Activated naive CD4-positive, alpha-beta T cell treated with anti-CD3 and anti-CD28 coated beads, Interleukin-2, amount 50 U/mL, for 24 hours (primary cell): Measurements from ENCODE around the gene DGKB.

Experiments
- H3K27ac Mint-ChIP-seq: one replicate; pipeline ENCODE4 v1.8.0; 2021; ENCODE audit warnings: mild to moderate bottlenecking, mixed read lengths
- H3K27me3 Mint-ChIP-seq: one replicate; pipeline ENCODE4 v1.8.0; 2021; ENCODE audit warnings: mixed read lengths
- H3K36me3 Mint-ChIP-seq: one replicate; pipeline ENCODE4 v1.8.0; 2021; ENCODE audit warnings: mixed read lengths
- H3K4me1 Mint-ChIP-seq: one replicate; pipeline ENCODE4 v1.8.0; 2021; ENCODE audit warnings: mixed read lengths
- H3K4me3 Mint-ChIP-seq: one replicate; pipeline ENCODE4 v1.8.0; 2021; ENCODE audit warnings: mild to moderate bottlenecking, mixed read lengths
- H3K9me3 Mint-ChIP-seq: one replicate; pipeline ENCODE4 v1.8.0; 2021; ENCODE audit warnings: mixed read lengths

The DGKB gene

GRCh38 chr7:14762561-14762960 lies 140.0 kb downstream of the DGKB start:
- no peaks in the 10 kb centered on the region for H3K4me1 Mint-ChIP-seq
- H3K4me3 Mint-ChIP-seq, result no peak overlapping the region
- no peaks in the 10 kb centered on the region for H3K27me3 Mint-ChIP-seq
- H3K9me3 Mint-ChIP-seq, result peaks cover 5% of the 10 kb centered on the region
- H3K27ac Mint-ChIP-seq, result no peak overlapping the region
- no peaks in the 10 kb centered on the region for H3K36me3 Mint-ChIP-seq

GRCh38 chr7:14761510-14762296 lies 140.8 kb downstream of the DGKB start:
- no peaks in the 10 kb centered on the region for H3K4me1 Mint-ChIP-seq
- peaks cover 5% of the 10 kb centered on the region for H3K9me3 Mint-ChIP-seq
- H3K27me3 Mint-ChIP-seq, result no peaks in the 10 kb centered on the region
- H3K27ac Mint-ChIP-seq, result no peak overlapping the region
- no peaks in the 10 kb centered on the region for H3K36me3 Mint-ChIP-seq
- no peak overlapping the region for H3K4me3 Mint-ChIP-seq

GRCh38 chr7:14760730-14761478 lies 141.6 kb downstream of the DGKB start:
- Mint-ChIP-seq H3K36me3 (no peaks in the 10 kb centered on the region), H3K4me3 (no peak overlapping the region), H3K27ac (no peak overlapping the region), H3K27me3 (no peaks in the 10 kb centered on the region), H3K9me3 (peaks cover 5% of the 10 kb centered on the region), H3K4me1 (no peaks in the 10 kb centered on the region)

- Mint-ChIP-seq H3K36me3 (no peaks in the 10 kb centered on the region), H3K9me3 (peaks cover 5% of the 10 kb centered on the region), H3K4me3 (no peak overlapping the region), H3K4me1 (no peaks in the 10 kb centered on the region), H3K27me3 (no peaks in the 10 kb centered on the region), H3K27ac (no peak overlapping the region)
These were observed 142.8 kb downstream of the DGKB start for GRCh38 chr7:14759785-14760184.

- Mint-ChIP-seq H3K4me1 (no peaks in the 10 kb centered on the region), H3K4me3 (no peak overlapping the region), H3K36me3 (no peaks in the 10 kb centered on the region), H3K27ac (no peak overlapping the region), H3K9me3 (peaks cover 5% of the 10 kb centered on the region), H3K27me3 (no peaks in the 10 kb centered on the region)
These were observed 147.9 kb downstream of the DGKB start for GRCh38 chr7:14754631-14755030.

GRCh38 chr7:14752301-14752700 lies 150.2 kb downstream of the DGKB start:
- Mint-ChIP-seq H3K9me3 (no peaks in the 10 kb centered on the region), H3K4me1 (no peaks in the 10 kb centered on the region), H3K36me3 (no peaks in the 10 kb centered on the region), H3K27me3 (no peaks in the 10 kb centered on the region), H3K4me3 (no peak overlapping the region), H3K27ac (no peak overlapping the region)

- Mint-ChIP-seq H3K4me3 (no peak overlapping the region), H3K27ac (no peak overlapping the region), H3K27me3 (no peaks in the 10 kb centered on the region), H3K36me3 (no peaks in the 10 kb centered on the region), H3K4me1 (no peaks in the 10 kb centered on the region), H3K9me3 (no peaks in the 10 kb centered on the region)
These were observed 151.1 kb downstream of the DGKB start for GRCh38 chr7:14751461-14751860.

GRCh38 chr7:14748461-14748860 lies 154.1 kb downstream of the DGKB start:
- no peaks in the 10 kb centered on the region for H3K27me3 Mint-ChIP-seq
- H3K4me1 Mint-ChIP-seq, result no peaks in the 10 kb centered on the region
- no peak overlapping the region for H3K4me3 Mint-ChIP-seq
- H3K27ac Mint-ChIP-seq, result no peak overlapping the region
- no peaks in the 10 kb centered on the region for H3K36me3 Mint-ChIP-seq
- no peaks in the 10 kb centered on the region for H3K9me3 Mint-ChIP-seq

GRCh38 chr7:14747701-14748100 lies 154.8 kb downstream of the DGKB start:
- Mint-ChIP-seq H3K4me1 (no peaks in the 10 kb centered on the region), H3K27me3 (no peaks in the 10 kb centered on the region), H3K9me3 (no peaks in the 10 kb centered on the region), H3K4me3 (no peak overlapping the region), H3K36me3 (no peaks in the 10 kb centered on the region), H3K27ac (no peak overlapping the region)

- Mint-ChIP-seq H3K4me1 (no peaks in the 10 kb centered on the region), H3K36me3 (no peaks in the 10 kb centered on the region), H3K27me3 (no peaks in the 10 kb centered on the region)
These were observed 157.5 kb downstream of the DGKB start for GRCh38 chr7:14745076-14745475.

GRCh38 chr7:14740606-14741005 lies 161.9 kb downstream of the DGKB start:
- no peaks in the 10 kb centered on the region for H3K36me3 Mint-ChIP-seq
- H3K27ac Mint-ChIP-seq, result no peak overlapping the region
- no peaks in the 10 kb centered on the region for H3K9me3 Mint-ChIP-seq
- H3K4me1 Mint-ChIP-seq, result no peaks in the 10 kb centered on the region
- no peak overlapping the region for H3K4me3 Mint-ChIP-seq
- no peaks in the 10 kb centered on the region for H3K27me3 Mint-ChIP-seq

More at GRCh38 chr7:14745076-14745475, 157.5 kb downstream of the DGKB start:
- no peak overlapping the region for H3K4me3 Mint-ChIP-seq
- H3K27ac Mint-ChIP-seq, result no peak overlapping the region
- no peaks in the 10 kb centered on the region for H3K9me3 Mint-ChIP-seq

- H3K27me3 Mint-ChIP-seq, result no peaks in the 10 kb centered on the region
- no peaks in the 10 kb centered on the region for H3K9me3 Mint-ChIP-seq
- no peak overlapping the region for H3K4me3 Mint-ChIP-seq
These were observed 162.7 kb downstream of the DGKB start for GRCh38 chr7:14739841-14740185.

GRCh38 chr7:14739168-14739840 lies 163.2 kb downstream of the DGKB start:
- H3K4me1 Mint-ChIP-seq, result no peaks in the 10 kb centered on the region
- H3K27ac Mint-ChIP-seq, result no peak overlapping the region
- H3K9me3 Mint-ChIP-seq, result no peaks in the 10 kb centered on the region
- H3K36me3 Mint-ChIP-seq, result no peaks in the 10 kb centered on the region
- H3K27me3 Mint-ChIP-seq, result no peaks in the 10 kb centered on the region
- no peak overlapping the region for H3K4me3 Mint-ChIP-seq

More at GRCh38 chr7:14739841-14740185, 162.7 kb downstream of the DGKB start:
- Mint-ChIP-seq H3K4me1 (no peaks in the 10 kb centered on the region), H3K36me3 (no peaks in the 10 kb centered on the region), H3K27ac (no peak overlapping the region)

- H3K4me1 Mint-ChIP-seq, result no peaks in the 10 kb centered on the region
- H3K27ac Mint-ChIP-seq, result no peak overlapping the region
- H3K27me3 Mint-ChIP-seq, result no peaks in the 10 kb centered on the region
- H3K4me3 Mint-ChIP-seq, result no peak overlapping the region
- no peaks in the 10 kb centered on the region for H3K9me3 Mint-ChIP-seq
- H3K36me3 Mint-ChIP-seq, result no peaks in the 10 kb centered on the region
These were observed 164.5 kb downstream of the DGKB start for GRCh38 chr7:14738086-14738485.

GRCh38 chr7:14734839-14735321 lies 167.7 kb downstream of the DGKB start:
- Mint-ChIP-seq H3K27ac (no peak overlapping the region), H3K4me1 (no peaks in the 10 kb centered on the region), H3K36me3 (no peaks in the 10 kb centered on the region), H3K4me3 (no peak overlapping the region), H3K9me3 (no peaks in the 10 kb centered on the region), H3K27me3 (no peaks in the 10 kb centered on the region)

GRCh38 chr7:14720785-14721184 lies 181.8 kb downstream of the DGKB start:
- Mint-ChIP-seq H3K27me3 (no peaks in the 10 kb centered on the region), H3K36me3 (no peaks in the 10 kb centered on the region), H3K27ac (no peak overlapping the region), H3K9me3 (no peaks in the 10 kb centered on the region), H3K4me3 (no peak overlapping the region), H3K4me1 (no peaks in the 10 kb centered on the region)
